K562 (cell line): ENCODE data around the gene STX3. TPM values are rescaled to one million over a fixed set of nuclear protein-coding genes. Genes with fewer than 3 reads are reported as not detected.
A peak's percentile ranks its signal among the peaks of the same experiment; 100 is the strongest.

Experiments
- BRD4 ChIP-seq: fragments of 200-600 bp; sonication (generic); IDR thresholded peaks from 2 replicates; pipeline ENCODE4 v1.6.1; 2017; ENCODE audit warnings: inconsistent platforms
- CGGBP1 ChIP-seq: fragments of 250-450 bp; sonication (Bioruptor Pico); IDR thresholded peaks from 2 replicates; pipeline ENCODE4 v1.9.0; 2021; ENCODE audit warnings: mild to moderate bottlenecking
- CREB1 ChIP-seq, 2 experiments: sonication (generic) in 1 of 2; formaldehyde crosslinking in 1 of 2; IDR thresholded peaks; 2 replicates each; pipeline versions ENCODE4 v1.6.1 to v1.8.0; 2012 to 2022; ENCODE audit warnings: inconsistent platforms in 1 of 2, mild to moderate bottlenecking in 1 of 2, missing genetic modification reagents in 1 of 2, moderate library complexity in 1 of 2
- DACH1 ChIP-seq: fragments of 450-650 bp; IDR thresholded peaks from 2 replicates; pipeline ENCODE4 v1.6.1; 2018; ENCODE audit not compliant: partially characterized antibody
- E2F1 ChIP-seq: sonication (generic); formaldehyde crosslinking; IDR thresholded peaks from 2 replicates; pipeline ENCODE4 v1.8.1; 2023; ENCODE audit warnings: mild to moderate bottlenecking, missing genetic modification reagents, moderate library complexity
- HDAC8 ChIP-seq: fragments of 450-650 bp; IDR thresholded peaks from 2 replicates; pipeline ENCODE4 v1.6.1; 2016; ENCODE audit warnings: mild to moderate bottlenecking, missing genetic modification characterization, moderate library complexity, missing compliant biosample characterization
- HMGN3 ChIP-seq: IDR thresholded peaks from 2 replicates; pipeline ENCODE4 v1.6.1; 2011; ENCODE audit warnings: borderline replicate concordance, low read depth, mild to moderate bottlenecking, mixed read lengths, low read length; ENCODE audit not compliant: insufficient read length; ENCODE audit errors: extremely low read depth
- HNRNPH1 ChIP-seq: fragments of 200-400 bp; formaldehyde crosslinking; optimal IDR thresholded peaks from 2 replicates; pipeline ENCODE3; 2017; ENCODE audit warnings: low read depth, mild to moderate bottlenecking, low read length, moderate library complexity
- KDM5B ChIP-seq: fragments of 200-600 bp; sonication (generic); IDR thresholded peaks from 2 replicates; pipeline ENCODE4 v1.6.1; 2012; ENCODE audit warnings: low read depth, mild to moderate bottlenecking, moderate library complexity, low read length, control low read depth, inconsistent platforms; ENCODE audit not compliant: insufficient replicate concordance
- POU5F1 ChIP-seq: fragments of 150-350 bp; IDR thresholded peaks from 2 replicates; pipeline ENCODE4 v1.6.1; 2014; ENCODE audit warnings: borderline replicate concordance, low read length, low read depth, mild to moderate bottlenecking; ENCODE audit not compliant: partially characterized antibody
- RBM14 ChIP-seq: fragments of 200-400 bp; formaldehyde crosslinking; IDR thresholded peaks from 2 replicates; pipeline ENCODE4 v1.6.1; 2018; ENCODE audit warnings: low read depth, mild to moderate bottlenecking, low read length, moderate library complexity, borderline replicate concordance; ENCODE audit not compliant: insufficient read depth
- SMC3 ChIP-seq: conservative IDR thresholded peaks from 2 replicates; pipeline ENCODE4 v1.6.1; 2011; ENCODE audit warnings: low read depth, low read length, improper control_type of control experiment; ENCODE audit not compliant: insufficient read depth
- TCFL5 ChIP-seq: fragments of 250-450 bp; sonication (Bioruptor Pico); conservative IDR thresholded peaks from 2 replicates; pipeline ENCODE4 v1.6.1; 2021; ENCODE audit warnings: mild to moderate bottlenecking, moderate library complexity, matching md5 sums
- TSC22D4 ChIP-seq: fragments of 450-650 bp; IDR thresholded peaks from 2 replicates; pipeline ENCODE4 v1.6.1; 2016; ENCODE audit warnings: missing genetic modification characterization, missing biosample characterization, control low read depth
- ZBTB8A ChIP-seq: fragments of 450-650 bp; IDR thresholded peaks from 2 replicates; pipeline ENCODE4 v1.6.1; 2018; ENCODE audit warnings: mild to moderate bottlenecking, moderate library complexity; ENCODE audit not compliant: partially characterized antibody
- ZFP36 ChIP-seq: fragments of 150-350 bp; IDR thresholded peaks from 2 replicates; pipeline ENCODE4 v1.6.1; 2018; ENCODE audit warnings: low read length, low read depth; ENCODE audit not compliant: partially characterized antibody
- ZNF3 ChIP-seq: fragments of 250-450 bp; sonication (Bioruptor Pico); IDR thresholded peaks from 2 replicates; pipeline ENCODE4 v1.5.0; 2021; ENCODE audit warnings: mild to moderate bottlenecking, moderate library complexity
- ZNF707 ChIP-seq: fragments of 250-450 bp; sonication (Bioruptor Pico); conservative IDR thresholded peaks from 2 replicates; pipeline ENCODE4 v1.8.0; 2022; ENCODE audit warnings: inconsistent platforms, mild to moderate bottlenecking, moderate library complexity
- polyA plus RNA-seq, 8 experiments: library from polyadenylated mRNA; depleted of rRNA in 4 of 8; stranded (reverse) in 5 of 8; unstranded in 3 of 8; fragments of >200 nt; fragmentation: Nextera tagmentation in 2 of 8; fragmentation: Illumina TruSeq in 1 of 8; extraction: Ambion mirVana in 2 of 8; extraction: Trizol in 1 of 8; gene quantifications; 2 replicates each; pipeline versions ENCODE4 v1.2.1 to v1.2.3, GENCODE V29; 2011 to 2014; ENCODE audit warnings: inconsistent platforms in 1 of 8, missing spikeins in 1 of 8
- total RNA-seq, 7 experiments: library from RNA; depleted of rRNA in 6 of 7; stranded (reverse); fragments of >200 nt in 6 of 7; fragmentation: Illumina TruSeq in 2 of 7; extraction: Trizol in 2 of 7; gene quantifications; 2 replicates each; pipeline versions ENCODE4 v1.2.1 to v1.2.3, GENCODE V29; 2011 to 2021; ENCODE audit warnings: low replicate concordance in 1 of 7
- TF ChIP-seq, protein P1 (sequence below): sonication (generic); formaldehyde crosslinking; IDR thresholded peaks from 2 replicates; pipeline ENCODE4 v1.8.0; 2022; ENCODE audit warnings: mild to moderate bottlenecking, missing genetic modification reagents
- TF ChIP-seq, protein P2 (sequence below): fragments of 250-450 bp; sonication (Bioruptor Pico); IDR thresholded peaks from 2 replicates; pipeline ENCODE4 v1.5.0; 2021
- TF ChIP-seq, protein P3 (sequence below): fragments of 450-650 bp; IDR thresholded peaks from 2 replicates; pipeline ENCODE4 v1.6.1; 2017; ENCODE audit warnings: antibody characterized with exemption, mild to moderate bottlenecking

STX3 gene
- total and polyA plus RNA-seq, 9 of the 15 experiments (the other 6 are each of a cell fraction or from before 2014, with no cell fraction given), result 12.0 to 91.6 (median 48.7) TPM

- TF ChIP-seq, protein P1, sequence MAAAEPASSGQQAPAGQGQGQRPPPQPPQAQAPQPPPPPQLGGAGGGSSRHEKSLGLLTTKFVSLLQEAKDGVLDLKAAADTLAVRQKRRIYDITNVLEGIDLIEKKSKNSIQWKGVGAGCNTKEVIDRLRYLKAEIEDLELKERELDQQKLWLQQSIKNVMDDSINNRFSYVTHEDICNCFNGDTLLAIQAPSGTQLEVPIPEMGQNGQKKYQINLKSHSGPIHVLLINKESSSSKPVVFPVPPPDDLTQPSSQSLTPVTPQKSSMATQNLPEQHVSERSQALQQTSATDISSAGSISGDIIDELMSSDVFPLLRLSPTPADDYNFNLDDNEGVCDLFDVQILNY (CRISPR knock-in tag), result no peak
- TF ChIP-seq E2F1 (no peak), CREB1 (IDR thresholded peaks at IDR 0.05) (no peak), CREB1 (CRISPR knock-in tag; IDR thresholded peaks at IDR 0.05) (no peak), TSC22D4 (tag) (no peak), DACH1 (no peak), HMGN3 (no peak), CGGBP1 (no peak), ZFP36 (no peak), TCFL5 (CRISPR knock-in tag) (no peak), SMC3 (peak; percentile 55), ZNF3 (no peak), ZNF707 (no peak), POU5F1 (no peak), HNRNPH1 (no peak), ZBTB8A (no peak), BRD4 (no peak), RBM14 (no peak), HDAC8 (tag) (no peak), KDM5B (no peak)
- TF ChIP-seq, protein P2, sequence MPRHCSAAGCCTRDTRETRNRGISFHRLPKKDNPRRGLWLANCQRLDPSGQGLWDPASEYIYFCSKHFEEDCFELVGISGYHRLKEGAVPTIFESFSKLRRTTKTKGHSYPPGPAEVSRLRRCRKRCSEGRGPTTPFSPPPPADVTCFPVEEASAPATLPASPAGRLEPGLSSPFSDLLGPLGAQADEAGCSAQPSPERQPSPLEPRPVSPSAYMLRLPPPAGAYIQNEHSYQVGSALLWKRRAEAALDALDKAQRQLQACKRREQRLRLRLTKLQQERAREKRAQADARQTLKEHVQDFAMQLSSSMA (CRISPR knock-in tag), result no peak
- TF ChIP-seq, protein P3, sequence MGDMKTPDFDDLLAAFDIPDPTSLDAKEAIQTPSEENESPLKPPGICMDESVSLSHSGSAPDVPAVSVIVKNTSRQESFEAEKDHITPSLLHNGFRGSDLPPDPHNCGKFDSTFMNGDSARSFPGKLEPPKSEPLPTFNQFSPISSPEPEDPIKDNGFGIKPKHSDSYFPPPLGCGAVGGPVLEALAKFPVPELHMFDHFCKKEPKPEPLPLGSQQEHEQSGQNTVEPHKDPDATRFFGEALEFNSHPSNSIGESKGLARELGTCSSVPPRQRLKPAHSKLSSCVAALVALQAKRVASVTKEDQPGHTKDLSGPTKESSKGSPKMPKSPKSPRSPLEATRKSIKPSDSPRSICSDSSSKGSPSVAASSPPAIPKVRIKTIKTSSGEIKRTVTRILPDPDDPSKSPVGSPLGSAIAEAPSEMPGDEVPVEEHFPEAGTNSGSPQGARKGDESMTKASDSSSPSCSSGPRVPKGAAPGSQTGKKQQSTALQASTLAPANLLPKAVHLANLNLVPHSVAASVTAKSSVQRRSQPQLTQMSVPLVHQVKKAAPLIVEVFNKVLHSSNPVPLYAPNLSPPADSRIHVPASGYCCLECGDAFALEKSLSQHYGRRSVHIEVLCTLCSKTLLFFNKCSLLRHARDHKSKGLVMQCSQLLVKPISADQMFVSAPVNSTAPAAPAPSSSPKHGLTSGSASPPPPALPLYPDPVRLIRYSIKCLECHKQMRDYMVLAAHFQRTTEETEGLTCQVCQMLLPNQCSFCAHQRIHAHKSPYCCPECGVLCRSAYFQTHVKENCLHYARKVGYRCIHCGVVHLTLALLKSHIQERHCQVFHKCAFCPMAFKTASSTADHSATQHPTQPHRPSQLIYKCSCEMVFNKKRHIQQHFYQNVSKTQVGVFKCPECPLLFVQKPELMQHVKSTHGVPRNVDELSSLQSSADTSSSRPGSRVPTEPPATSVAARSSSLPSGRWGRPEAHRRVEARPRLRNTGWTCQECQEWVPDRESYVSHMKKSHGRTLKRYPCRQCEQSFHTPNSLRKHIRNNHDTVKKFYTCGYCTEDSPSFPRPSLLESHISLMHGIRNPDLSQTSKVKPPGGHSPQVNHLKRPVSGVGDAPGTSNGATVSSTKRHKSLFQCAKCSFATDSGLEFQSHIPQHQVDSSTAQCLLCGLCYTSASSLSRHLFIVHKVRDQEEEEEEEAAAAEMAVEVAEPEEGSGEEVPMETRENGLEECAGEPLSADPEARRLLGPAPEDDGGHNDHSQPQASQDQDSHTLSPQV, result peak; percentile 80
These were observed 47.5 kb downstream of the STX3 start (continued) for GRCh38 chr11:59802639-59803176.
